Kasumi-1 (cell line): ENCODE results near the gene LENG9.

ENCODE experiments used
- DNase-seq, 2 experiments: peaks; one replicate each; lab custom pipeline; 2025; lab: John Stamatoyannopoulos, UW

LENG9 gene

GRCh38 chr19:54421521-54421920 is 42.1 kb downstream of the LENG9 start:
- no peak for DNase-seq

GRCh38 chr19:54421169-54421516 is 42.4 kb downstream of the LENG9 start:
- DNase-seq = no peak

- no peak for DNase-seq
Observed at GRCh38 chr19:54420383-54421168, 43.0 kb downstream of the LENG9 start.

- DNase-seq = no peak
Observed at GRCh38 chr19:54420068-54420382, 43.6 kb downstream of the LENG9 start.

GRCh38 chr19:54418930-54419800 is 44.4 kb downstream of the LENG9 start:
- DNase-seq = no peak

GRCh38 chr19:54418030-54418929 is 45.3 kb downstream of the LENG9 start:
- DNase-seq = peak; percentile 85 to 90

- no peak for DNase-seq
Observed at GRCh38 chr19:54416695-54417491, 46.7 kb downstream of the LENG9 start.

GRCh38 chr19:54415901-54416673 is 47.5 kb downstream of the LENG9 start:
- DNase-seq = no peak

GRCh38 chr19:54415208-54415900 is 48.2 kb downstream of the LENG9 start, which contains the start of gene TTYH1:
Gene TTYH1, plus strand, starts transcription at chr19:54415464. Its CDS starts 89 bp downstream, at chr19:54415553.
- no peak for DNase-seq

GRCh38 chr19:54414156-54414555 is 49.4 kb downstream of the LENG9 start:
- no peak for DNase-seq

- no peak for DNase-seq
Observed at GRCh38 chr19:54412877-54413276, 50.7 kb downstream of the LENG9 start.
